ENCODE data around the gene CEP164.

CEP164 gene

GRCh38 chr11:117361432-117361831 lies 33.8 kb downstream of the CEP164 start:
- DNase-seq (ENCODE audit: low read depth in 2 of 2) = no peak

- DNase-seq (ENCODE audit: low read depth in 2 of 2) = no peak
These were observed 38.6 kb downstream of the CEP164 start for GRCh38 chr11:117366248-117366647.

- DNase-seq (ENCODE audit: low read depth in 2 of 2) = no peak
These were observed 39.2 kb downstream of the CEP164 start for GRCh38 chr11:117366875-117367274.

GRCh38 chr11:117369534-117369933 lies 41.9 kb downstream of the CEP164 start:
- DNase-seq (ENCODE audit: low read depth in 2 of 2) = no peak

- no peak for DNase-seq (ENCODE audit: low read depth in 2 of 2)
These were observed 43.8 kb downstream of the CEP164 start for GRCh38 chr11:117371453-117371852.

GRCh38 chr11:117374316-117375055 lies 46.8 kb downstream of the CEP164 start:
- no peak for DNase-seq (ENCODE audit: low read depth in 2 of 2)

- no peak for DNase-seq (ENCODE audit: low read depth in 2 of 2)
These were observed 48.3 kb downstream of the CEP164 start for GRCh38 chr11:117375960-117376359.

GRCh38 chr11:117376517-117376916 lies 48.9 kb downstream of the CEP164 start:
- DNase-seq (ENCODE audit: low read depth in 2 of 2) = no peak

GRCh38 chr11:117378976-117379865 lies 51.6 kb downstream of the CEP164 start:
- no peak for DNase-seq (ENCODE audit: low read depth in 2 of 2)

GRCh38 chr11:117380676-117381075 lies 53.0 kb downstream of the CEP164 start:
- no peak for DNase-seq (ENCODE audit: low read depth in 2 of 2)

GRCh38 chr11:117381481-117382387 lies 54.1 kb downstream of the CEP164 start:
- DNase-seq (ENCODE audit: low read depth in 2 of 2) = no peak

- no peak for DNase-seq (ENCODE audit: low read depth in 2 of 2)
These were observed 55.1 kb downstream of the CEP164 start for GRCh38 chr11:117382746-117383145.

GRCh38 chr11:117384045-117384444 lies 56.4 kb downstream of the CEP164 start:
- DNase-seq (ENCODE audit: low read depth in 2 of 2) = no peak

- no peak for DNase-seq (ENCODE audit: low read depth in 2 of 2)
These were observed 57.8 kb downstream of the CEP164 start for GRCh38 chr11:117385471-117385870.

- DNase-seq (ENCODE audit: low read depth in 2 of 2) = no peak
These were observed 58.3 kb downstream of the CEP164 start for GRCh38 chr11:117385906-117386305.

GRCh38 chr11:117387992-117388755 lies 60.5 kb downstream of the CEP164 start:
- DNase-seq (ENCODE audit: low read depth in 2 of 2) = no peak

GRCh38 chr11:117390743-117391142 lies 63.1 kb downstream of the CEP164 start:
- DNase-seq (ENCODE audit: low read depth in 2 of 2) = no peak

- DNase-seq (ENCODE audit: low read depth in 2 of 2) = no peak
These were observed 63.5 kb downstream of the CEP164 start for GRCh38 chr11:117391181-117391580.

- no peak for DNase-seq (ENCODE audit: low read depth in 2 of 2)
These were observed 64.5 kb downstream of the CEP164 start for GRCh38 chr11:117392001-117392690.

- DNase-seq (ENCODE audit: low read depth in 2 of 2) = no peak
These were observed 65.3 kb downstream of the CEP164 start for GRCh38 chr11:117392979-117393378.
